Erythroblast (primary cell): ENCODE results near the gene MAP2K3.

ENCODE experiments used
- GATA1 ChIP-seq: IDR thresholded peaks from 2 replicates; pipeline ENCODE4 v1.6.1; 2011; ENCODE audit warnings: low read depth, mild to moderate bottlenecking, control low read depth, low read length, moderate library complexity
- POLR2A ChIP-seq: IDR thresholded peaks from 2 replicates; pipeline ENCODE4 v1.6.1; 2011; ENCODE audit warnings: mild to moderate bottlenecking, low read length

GRCh38 chr17:21275047-21275578, 9.4 kb upstream of the MAP2K3 start:
- no peak for TF ChIP-seq POLR2A
- TF ChIP-seq GATA1, result no peak
